WTC11 (cell line): ENCODE results near the gene LSM2. TPM values are rescaled to one million over a fixed set of nuclear protein-coding genes. Genes with fewer than 3 reads are reported as not detected.

Source experiments
- ATAC-seq: fragments of 200-7000 bp; cut with Tn5 transposase; 2 replicates; pipeline ENCODE4 v1.10.0; 2021; ENCODE audit warnings: mild to moderate bottlenecking, moderate library complexity
- CTCF ChIA-PET: fragments of 300-600 bp; sonication (Branson Sonifier 250); formaldehyde crosslinking; loops from one replicate; lab custom pipeline; 2021; ENCODE audit warnings: antibody characterized with exemption; lab: Charles Lee
- POLR2A ChIA-PET: fragments of 350-600 bp; sonication (Branson Sonifier 250); formaldehyde crosslinking; loops from one replicate; lab custom pipeline; 2021; ENCODE audit warnings: antibody characterized with exemption; lab: Charles Lee
- DNase-seq: peaks from one replicate; pipeline ENCODE4 v3.0.0; 2021; ENCODE audit warnings: low spot score
- H3K27ac Mint-ChIP-seq: 2 replicates; pipeline ENCODE4 v1.8.0; 2021; ENCODE audit warnings: mixed read lengths
- H3K27me3 Mint-ChIP-seq: 2 replicates; pipeline ENCODE4 v1.8.0; 2021; ENCODE audit warnings: low read depth, mild to moderate bottlenecking, moderate library complexity, mixed read lengths
- H3K36me3 Mint-ChIP-seq: 2 replicates; pipeline ENCODE4 v1.8.0; 2021; ENCODE audit warnings: mixed read lengths
- H3K4me1 Mint-ChIP-seq: 2 replicates; pipeline ENCODE4 v1.8.0; 2022; ENCODE audit warnings: mixed read lengths
- H3K4me3 Mint-ChIP-seq: 2 replicates; pipeline ENCODE4 v1.8.0; 2021; ENCODE audit warnings: mild to moderate bottlenecking, moderate library complexity, mixed read lengths
- H3K9me3 Mint-ChIP-seq: 2 replicates; pipeline ENCODE4 v1.8.0; 2021; ENCODE audit warnings: mixed read lengths
- JAZF1 ChIP-seq: fragments of 250-450 bp; sonication (Bioruptor Pico); IDR thresholded peaks from 2 replicates; pipeline ENCODE4 v1.9.0; 2021; ENCODE audit warnings: moderate library complexity, mild to moderate bottlenecking, inconsistent platforms
- NR1H2 ChIP-seq: sonication (generic); formaldehyde crosslinking; IDR thresholded peaks from 2 replicates; pipeline ENCODE4 v1.9.0; 2021; ENCODE audit warnings: mild to moderate bottlenecking, moderate library complexity, missing genetic modification reagents
- NR3C1 ChIP-seq: sonication (generic); formaldehyde crosslinking; conservative IDR thresholded peaks from 2 replicates; pipeline ENCODE4 v1.8.1; 2023; ENCODE audit warnings: low read depth, mild to moderate bottlenecking, missing genetic modification reagents
- PRRX2 ChIP-seq: fragments of 250-450 bp; sonication (Bioruptor Pico); IDR thresholded peaks from 2 replicates; pipeline ENCODE4 v1.8.0; 2021; ENCODE audit warnings: mild to moderate bottlenecking
- SMAD4 ChIP-seq: sonication (generic); formaldehyde crosslinking; IDR thresholded peaks from 2 replicates; pipeline ENCODE4 v1.8.0; 2022; ENCODE audit warnings: mild to moderate bottlenecking, missing genetic modification reagents
- total RNA-seq: library from RNA; stranded (reverse); gene quantifications from 3 replicates; pipeline ENCODE4 v1.2.3, GENCODE V29; 2021
- TF ChIP-seq, protein P1 (sequence below): sonication (generic); formaldehyde crosslinking; IDR thresholded peaks from 2 replicates; pipeline ENCODE4 v1.8.1; 2023; ENCODE audit warnings: mild to moderate bottlenecking, missing genetic modification reagents, moderate library complexity
- TF ChIP-seq, protein P2 (sequence below): fragments of 200-600 bp; IDR thresholded peaks from 2 replicates; pipeline ENCODE4 v1.8.0; 2022; ENCODE audit warnings: antibody characterized with exemption
- TF ChIP-seq, protein P3 (sequence below): sonication (generic); formaldehyde crosslinking; IDR thresholded peaks from 2 replicates; pipeline ENCODE4 v1.8.1; 2023; ENCODE audit warnings: mild to moderate bottlenecking, moderate library complexity, missing genetic modification reagents
- TF ChIP-seq, protein P4 (sequence below): fragments of 250-450 bp; sonication (Bioruptor Pico); IDR thresholded peaks from 2 replicates; pipeline ENCODE4 v1.9.0; 2021; ENCODE audit warnings: mild to moderate bottlenecking, borderline replicate concordance
- TF ChIP-seq, protein P5 (sequence below): sonication (generic); formaldehyde crosslinking; IDR thresholded peaks from 2 replicates; pipeline ENCODE4 v1.8.1; 2023; ENCODE audit warnings: mild to moderate bottlenecking, missing genetic modification reagents
- TF ChIP-seq, protein P6 (sequence below): sonication (generic); formaldehyde crosslinking; IDR thresholded peaks from 2 replicates; pipeline ENCODE4 v1.8.1; 2023; ENCODE audit warnings: mild to moderate bottlenecking, missing genetic modification reagents, borderline replicate concordance
- TF ChIP-seq, protein P7 (sequence below): sonication (generic); formaldehyde crosslinking; IDR thresholded peaks from 2 replicates; pipeline ENCODE4 v1.8.1; 2022; ENCODE audit warnings: mild to moderate bottlenecking, moderate library complexity, missing genetic modification reagents
- TF ChIP-seq, protein P8 (sequence below): sonication (generic); formaldehyde crosslinking; IDR thresholded peaks from 2 replicates; pipeline ENCODE4 v1.8.1; 2023; ENCODE audit warnings: mild to moderate bottlenecking, missing genetic modification reagents, moderate library complexity

Gene LSM2
- total RNA-seq, 1 experiment from 2014 or later: 104 TPM

DNA sequence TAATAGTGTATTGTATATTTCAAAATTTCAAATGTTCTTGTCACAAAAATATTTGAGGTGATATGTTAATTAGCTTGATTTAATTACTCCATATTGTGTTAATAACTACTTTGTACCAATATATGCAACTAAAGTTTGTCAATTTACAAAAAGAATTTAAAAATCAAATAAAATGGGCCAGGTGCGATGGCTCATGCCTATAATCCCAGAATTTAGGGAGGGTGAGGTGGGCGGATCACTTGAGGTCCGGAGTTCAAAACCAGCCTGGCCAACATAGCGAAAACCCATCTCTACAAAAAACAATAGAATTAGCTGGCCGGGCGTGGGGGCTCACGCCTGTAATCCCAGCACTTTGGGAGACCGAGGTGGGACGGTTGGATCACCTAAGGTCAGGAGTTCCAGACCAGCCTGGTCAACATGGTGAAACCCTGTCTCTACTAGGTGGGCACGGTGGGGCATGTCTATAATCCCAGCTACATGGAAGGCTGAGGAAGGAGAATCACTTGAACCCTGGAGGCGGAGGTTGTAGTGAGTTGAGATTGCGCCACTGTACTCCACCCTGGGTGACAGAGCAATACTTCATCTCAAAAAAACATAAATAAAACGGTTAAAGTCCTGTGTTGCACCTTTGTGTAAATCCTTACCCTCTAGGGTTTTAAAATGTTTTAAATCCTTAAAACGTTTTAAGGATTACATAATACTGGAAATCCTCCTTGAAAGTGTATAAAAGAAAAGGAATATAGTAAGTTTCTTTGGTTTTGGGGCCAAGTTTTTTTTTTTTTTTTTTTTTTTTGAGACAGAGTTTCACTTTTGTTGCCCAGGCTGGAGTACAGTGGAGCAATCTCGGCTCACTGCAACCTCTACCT is 24.8 kb upstream of the LSM2 start:
- Mint-ChIP-seq H3K9me3 (no peaks in the 10 kb centered on the region), H3K4me1 (peaks cover 18% of the 10 kb centered on the region), H3K27ac (no peak overlapping the region), H3K4me3 (peak overlapping the region; percentile 98), H3K36me3 (peaks cover 17% of the 10 kb centered on the region), H3K27me3 (no peaks in the 10 kb centered on the region)
- ChIA-PET POLR2A (interaction anchor here (1.2 to 1.7 kb wide), 3 partner anchors 17 to 62 kb away, joined by 3 to 10 read pairs (median 6); partner anchors contain the start of genes HSPA1A, HSPA1L and LSM2), CTCF (interaction anchor here (0.8 to 2.9 kb wide), 16 partner anchors 16 to 151 kb away, joined by 3 to 22 read pairs (median 8); partner anchors contain the start of genes CLIC1, DDAH2, HSPA1A and HSPA1L)
- ATAC-seq (no peak), DNase-seq (no peak)
- TF ChIP-seq, protein P1, sequence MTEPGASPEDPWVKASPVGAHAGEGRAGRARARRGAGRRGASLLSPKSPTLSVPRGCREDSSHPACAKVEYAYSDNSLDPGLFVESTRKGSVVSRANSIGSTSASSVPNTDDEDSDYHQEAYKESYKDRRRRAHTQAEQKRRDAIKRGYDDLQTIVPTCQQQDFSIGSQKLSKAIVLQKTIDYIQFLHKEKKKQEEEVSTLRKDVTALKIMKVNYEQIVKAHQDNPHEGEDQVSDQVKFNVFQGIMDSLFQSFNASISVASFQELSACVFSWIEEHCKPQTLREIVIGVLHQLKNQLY (CRISPR knock-in tag): no peak
- TF ChIP-seq PRRX2 (CRISPR knock-in tag) (no peak), JAZF1 (CRISPR knock-in tag) (no peak), NR1H2 (no peak), SMAD4 (no peak), NR3C1 (no peak)
- TF ChIP-seq, protein P2, sequence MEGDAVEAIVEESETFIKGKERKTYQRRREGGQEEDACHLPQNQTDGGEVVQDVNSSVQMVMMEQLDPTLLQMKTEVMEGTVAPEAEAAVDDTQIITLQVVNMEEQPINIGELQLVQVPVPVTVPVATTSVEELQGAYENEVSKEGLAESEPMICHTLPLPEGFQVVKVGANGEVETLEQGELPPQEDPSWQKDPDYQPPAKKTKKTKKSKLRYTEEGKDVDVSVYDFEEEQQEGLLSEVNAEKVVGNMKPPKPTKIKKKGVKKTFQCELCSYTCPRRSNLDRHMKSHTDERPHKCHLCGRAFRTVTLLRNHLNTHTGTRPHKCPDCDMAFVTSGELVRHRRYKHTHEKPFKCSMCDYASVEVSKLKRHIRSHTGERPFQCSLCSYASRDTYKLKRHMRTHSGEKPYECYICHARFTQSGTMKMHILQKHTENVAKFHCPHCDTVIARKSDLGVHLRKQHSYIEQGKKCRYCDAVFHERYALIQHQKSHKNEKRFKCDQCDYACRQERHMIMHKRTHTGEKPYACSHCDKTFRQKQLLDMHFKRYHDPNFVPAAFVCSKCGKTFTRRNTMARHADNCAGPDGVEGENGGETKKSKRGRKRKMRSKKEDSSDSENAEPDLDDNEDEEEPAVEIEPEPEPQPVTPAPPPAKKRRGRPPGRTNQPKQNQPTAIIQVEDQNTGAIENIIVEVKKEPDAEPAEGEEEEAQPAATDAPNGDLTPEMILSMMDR: no peak
- TF ChIP-seq, protein P3, sequence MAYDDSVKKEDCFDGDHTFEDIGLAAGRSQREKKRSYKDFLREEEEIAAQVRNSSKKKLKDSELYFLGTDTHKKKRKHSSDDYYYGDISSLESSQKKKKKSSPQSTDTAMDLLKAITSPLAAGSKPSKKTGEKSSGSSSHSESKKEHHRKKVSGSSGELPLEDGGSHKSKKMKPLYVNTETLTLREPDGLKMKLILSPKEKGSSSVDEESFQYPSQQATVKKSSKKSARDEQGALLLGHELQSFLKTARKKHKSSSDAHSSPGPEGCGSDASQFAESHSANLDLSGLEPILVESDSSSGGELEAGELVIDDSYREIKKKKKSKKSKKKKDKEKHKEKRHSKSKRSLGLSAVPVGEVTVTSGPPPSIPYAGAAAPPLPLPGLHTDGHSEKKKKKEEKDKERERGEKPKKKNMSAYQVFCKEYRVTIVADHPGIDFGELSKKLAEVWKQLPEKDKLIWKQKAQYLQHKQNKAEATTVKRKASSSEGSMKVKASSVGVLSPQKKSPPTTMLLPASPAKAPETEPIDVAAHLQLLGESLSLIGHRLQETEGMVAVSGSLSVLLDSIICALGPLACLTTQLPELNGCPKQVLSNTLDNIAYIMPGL (CRISPR knock-in tag): no peak
- TF ChIP-seq, protein P4, sequence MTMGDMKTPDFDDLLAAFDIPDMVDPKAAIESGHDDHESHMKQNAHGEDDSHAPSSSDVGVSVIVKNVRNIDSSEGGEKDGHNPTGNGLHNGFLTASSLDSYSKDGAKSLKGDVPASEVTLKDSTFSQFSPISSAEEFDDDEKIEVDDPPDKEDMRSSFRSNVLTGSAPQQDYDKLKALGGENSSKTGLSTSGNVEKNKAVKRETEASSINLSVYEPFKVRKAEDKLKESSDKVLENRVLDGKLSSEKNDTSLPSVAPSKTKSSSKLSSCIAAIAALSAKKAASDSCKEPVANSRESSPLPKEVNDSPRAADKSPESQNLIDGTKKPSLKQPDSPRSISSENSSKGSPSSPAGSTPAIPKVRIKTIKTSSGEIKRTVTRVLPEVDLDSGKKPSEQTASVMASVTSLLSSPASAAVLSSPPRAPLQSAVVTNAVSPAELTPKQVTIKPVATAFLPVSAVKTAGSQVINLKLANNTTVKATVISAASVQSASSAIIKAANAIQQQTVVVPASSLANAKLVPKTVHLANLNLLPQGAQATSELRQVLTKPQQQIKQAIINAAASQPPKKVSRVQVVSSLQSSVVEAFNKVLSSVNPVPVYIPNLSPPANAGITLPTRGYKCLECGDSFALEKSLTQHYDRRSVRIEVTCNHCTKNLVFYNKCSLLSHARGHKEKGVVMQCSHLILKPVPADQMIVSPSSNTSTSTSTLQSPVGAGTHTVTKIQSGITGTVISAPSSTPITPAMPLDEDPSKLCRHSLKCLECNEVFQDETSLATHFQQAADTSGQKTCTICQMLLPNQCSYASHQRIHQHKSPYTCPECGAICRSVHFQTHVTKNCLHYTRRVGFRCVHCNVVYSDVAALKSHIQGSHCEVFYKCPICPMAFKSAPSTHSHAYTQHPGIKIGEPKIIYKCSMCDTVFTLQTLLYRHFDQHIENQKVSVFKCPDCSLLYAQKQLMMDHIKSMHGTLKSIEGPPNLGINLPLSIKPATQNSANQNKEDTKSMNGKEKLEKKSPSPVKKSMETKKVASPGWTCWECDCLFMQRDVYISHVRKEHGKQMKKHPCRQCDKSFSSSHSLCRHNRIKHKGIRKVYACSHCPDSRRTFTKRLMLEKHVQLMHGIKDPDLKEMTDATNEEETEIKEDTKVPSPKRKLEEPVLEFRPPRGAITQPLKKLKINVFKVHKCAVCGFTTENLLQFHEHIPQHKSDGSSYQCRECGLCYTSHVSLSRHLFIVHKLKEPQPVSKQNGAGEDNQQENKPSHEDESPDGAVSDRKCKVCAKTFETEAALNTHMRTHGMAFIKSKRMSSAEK (CRISPR knock-in tag): no peak
- TF ChIP-seq, protein P5, sequence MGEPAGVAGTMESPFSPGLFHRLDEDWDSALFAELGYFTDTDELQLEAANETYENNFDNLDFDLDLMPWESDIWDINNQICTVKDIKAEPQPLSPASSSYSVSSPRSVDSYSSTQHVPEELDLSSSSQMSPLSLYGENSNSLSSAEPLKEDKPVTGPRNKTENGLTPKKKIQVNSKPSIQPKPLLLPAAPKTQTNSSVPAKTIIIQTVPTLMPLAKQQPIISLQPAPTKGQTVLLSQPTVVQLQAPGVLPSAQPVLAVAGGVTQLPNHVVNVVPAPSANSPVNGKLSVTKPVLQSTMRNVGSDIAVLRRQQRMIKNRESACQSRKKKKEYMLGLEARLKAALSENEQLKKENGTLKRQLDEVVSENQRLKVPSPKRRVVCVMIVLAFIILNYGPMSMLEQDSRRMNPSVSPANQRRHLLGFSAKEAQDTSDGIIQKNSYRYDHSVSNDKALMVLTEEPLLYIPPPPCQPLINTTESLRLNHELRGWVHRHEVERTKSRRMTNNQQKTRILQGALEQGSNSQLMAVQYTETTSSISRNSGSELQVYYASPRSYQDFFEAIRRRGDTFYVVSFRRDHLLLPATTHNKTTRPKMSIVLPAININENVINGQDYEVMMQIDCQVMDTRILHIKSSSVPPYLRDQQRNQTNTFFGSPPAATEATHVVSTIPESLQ: no peak
- TF ChIP-seq, protein P6, sequence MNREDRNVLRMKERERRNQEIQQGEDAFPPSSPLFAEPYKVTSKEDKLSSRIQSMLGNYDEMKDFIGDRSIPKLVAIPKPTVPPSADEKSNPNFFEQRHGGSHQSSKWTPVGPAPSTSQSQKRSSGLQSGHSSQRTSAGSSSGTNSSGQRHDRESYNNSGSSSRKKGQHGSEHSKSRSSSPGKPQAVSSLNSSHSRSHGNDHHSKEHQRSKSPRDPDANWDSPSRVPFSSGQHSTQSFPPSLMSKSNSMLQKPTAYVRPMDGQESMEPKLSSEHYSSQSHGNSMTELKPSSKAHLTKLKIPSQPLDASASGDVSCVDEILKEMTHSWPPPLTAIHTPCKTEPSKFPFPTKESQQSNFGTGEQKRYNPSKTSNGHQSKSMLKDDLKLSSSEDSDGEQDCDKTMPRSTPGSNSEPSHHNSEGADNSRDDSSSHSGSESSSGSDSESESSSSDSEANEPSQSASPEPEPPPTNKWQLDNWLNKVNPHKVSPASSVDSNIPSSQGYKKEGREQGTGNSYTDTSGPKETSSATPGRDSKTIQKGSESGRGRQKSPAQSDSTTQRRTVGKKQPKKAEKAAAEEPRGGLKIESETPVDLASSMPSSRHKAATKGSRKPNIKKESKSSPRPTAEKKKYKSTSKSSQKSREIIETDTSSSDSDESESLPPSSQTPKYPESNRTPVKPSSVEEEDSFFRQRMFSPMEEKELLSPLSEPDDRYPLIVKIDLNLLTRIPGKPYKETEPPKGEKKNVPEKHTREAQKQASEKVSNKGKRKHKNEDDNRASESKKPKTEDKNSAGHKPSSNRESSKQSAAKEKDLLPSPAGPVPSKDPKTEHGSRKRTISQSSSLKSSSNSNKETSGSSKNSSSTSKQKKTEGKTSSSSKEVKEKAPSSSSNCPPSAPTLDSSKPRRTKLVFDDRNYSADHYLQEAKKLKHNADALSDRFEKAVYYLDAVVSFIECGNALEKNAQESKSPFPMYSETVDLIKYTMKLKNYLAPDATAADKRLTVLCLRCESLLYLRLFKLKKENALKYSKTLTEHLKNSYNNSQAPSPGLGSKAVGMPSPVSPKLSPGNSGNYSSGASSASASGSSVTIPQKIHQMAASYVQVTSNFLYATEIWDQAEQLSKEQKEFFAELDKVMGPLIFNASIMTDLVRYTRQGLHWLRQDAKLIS: no peak
- TF ChIP-seq, protein P7, sequence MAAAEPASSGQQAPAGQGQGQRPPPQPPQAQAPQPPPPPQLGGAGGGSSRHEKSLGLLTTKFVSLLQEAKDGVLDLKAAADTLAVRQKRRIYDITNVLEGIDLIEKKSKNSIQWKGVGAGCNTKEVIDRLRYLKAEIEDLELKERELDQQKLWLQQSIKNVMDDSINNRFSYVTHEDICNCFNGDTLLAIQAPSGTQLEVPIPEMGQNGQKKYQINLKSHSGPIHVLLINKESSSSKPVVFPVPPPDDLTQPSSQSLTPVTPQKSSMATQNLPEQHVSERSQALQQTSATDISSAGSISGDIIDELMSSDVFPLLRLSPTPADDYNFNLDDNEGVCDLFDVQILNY (CRISPR knock-in tag): no peak
- TF ChIP-seq, protein P8, sequence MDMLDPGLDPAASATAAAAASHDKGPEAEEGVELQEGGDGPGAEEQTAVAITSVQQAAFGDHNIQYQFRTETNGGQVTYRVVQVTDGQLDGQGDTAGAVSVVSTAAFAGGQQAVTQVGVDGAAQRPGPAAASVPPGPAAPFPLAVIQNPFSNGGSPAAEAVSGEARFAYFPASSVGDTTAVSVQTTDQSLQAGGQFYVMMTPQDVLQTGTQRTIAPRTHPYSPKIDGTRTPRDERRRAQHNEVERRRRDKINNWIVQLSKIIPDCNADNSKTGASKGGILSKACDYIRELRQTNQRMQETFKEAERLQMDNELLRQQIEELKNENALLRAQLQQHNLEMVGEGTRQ (CRISPR knock-in tag): no peak
